Neuronal stem cell (in vitro differentiated cells): ENCODE results near the gene BUB1B.

Source experiments
- DNase-seq: peaks from one replicate; pipeline ENCODE4 v3.0.0-alpha.2; 2013; ENCODE audit warnings: low spot score
- H2AFZ ChIP-seq: one replicate; pipeline ENCODE4 v1.6.1; 2013; ENCODE audit warnings: mild to moderate bottlenecking, low read length, inconsistent platforms
- H2AK5ac ChIP-seq: 2 replicates; pipeline ENCODE4 v1.6.1; 2013; ENCODE audit warnings: low read depth, mild to moderate bottlenecking, inconsistent platforms, low read length, moderate library complexity, mixed read lengths
- H2BK120ac ChIP-seq: 2 replicates; pipeline ENCODE4 v1.6.1; 2013; ENCODE audit warnings: low read depth, mild to moderate bottlenecking, inconsistent platforms, low read length, moderate library complexity, mixed read lengths
- H2BK12ac ChIP-seq: one replicate; pipeline ENCODE4 v1.6.1; 2013; ENCODE audit warnings: low read length, inconsistent platforms
- H2BK15ac ChIP-seq: 2 replicates; pipeline ENCODE4 v1.6.1; 2013; ENCODE audit warnings: mild to moderate bottlenecking, low read length, inconsistent platforms, mixed read lengths
- H2BK5ac ChIP-seq: one replicate; pipeline ENCODE4 v1.6.1; 2013; ENCODE audit warnings: inconsistent platforms, mild to moderate bottlenecking, low read length, moderate library complexity
- H3K14ac ChIP-seq: one replicate; pipeline ENCODE4 v1.6.1; 2013; ENCODE audit warnings: low read length, inconsistent platforms
- H3K18ac ChIP-seq: 2 replicates; pipeline ENCODE4 v1.6.1; 2013; ENCODE audit warnings: low read length, inconsistent platforms
- H3K23ac ChIP-seq: 2 replicates; pipeline ENCODE4 v1.6.1; 2013; ENCODE audit warnings: low read depth, mild to moderate bottlenecking, mixed read lengths, low read length, inconsistent platforms; ENCODE audit not compliant: poor library complexity
- H3K27ac ChIP-seq: replicated peaks from 3 replicates; pipeline ENCODE4 v1.5.1; 2013; ENCODE audit warnings: low read length, inconsistent platforms
- H3K27me3 ChIP-seq, 3 experiments: 2 replicates each; pipeline ENCODE4 v1.6.1; 2013; ENCODE audit warnings: low read length in 3 of 3, mild to moderate bottlenecking in 2 of 3, inconsistent platforms in 1 of 3, low read depth in 1 of 3, mixed read lengths in 1 of 3, moderate library complexity in 1 of 3; ENCODE audit not compliant: control insufficient read depth in 3 of 3, insufficient read depth in 3 of 3
- H3K36me3 ChIP-seq, 2 donors: replicated peaks in 1 of 2; 2 replicates each; pipeline ENCODE4 v1.6.1; 2013; ENCODE audit warnings: low read length in 2 of 2; ENCODE audit not compliant: control insufficient read depth in 2 of 2, insufficient read depth in 2 of 2
- H3K4ac ChIP-seq: 2 replicates; pipeline ENCODE4 v1.6.1; 2013; ENCODE audit warnings: inconsistent platforms, mild to moderate bottlenecking, low read length, moderate library complexity
- H3K4me1 ChIP-seq, 2 donors: 1 replicate in 1 of 2; 2 replicates in 1 of 2; pipeline ENCODE4 v1.6.1; 2013; ENCODE audit warnings: low read length in 2 of 2, low read depth in 1 of 2; ENCODE audit not compliant: control insufficient read depth in 2 of 2, insufficient read depth in 1 of 2
- H3K4me2 ChIP-seq: one replicate; pipeline ENCODE4 v1.6.1; 2013; ENCODE audit warnings: mild to moderate bottlenecking, low read length, inconsistent platforms; ENCODE audit not compliant: insufficient read depth, poor library complexity, severe bottlenecking
- H3K4me3 ChIP-seq, 2 donors: 2 replicates each; pipeline ENCODE4 v1.5.1; 2013; ENCODE audit warnings: low read length in 2 of 2, mild to moderate bottlenecking in 2 of 2, inconsistent platforms in 1 of 2, moderate library complexity in 1 of 2
- H3K79me1 ChIP-seq: one replicate; pipeline ENCODE4 v1.6.1; 2013; ENCODE audit warnings: low read depth, mild to moderate bottlenecking, inconsistent platforms, low read length, moderate library complexity
- H3K9ac ChIP-seq: one replicate; pipeline ENCODE4 v1.6.1; 2013; ENCODE audit warnings: mild to moderate bottlenecking, low read depth, low read length, inconsistent platforms; ENCODE audit not compliant: poor library complexity
- H3K9me3 ChIP-seq, 2 donors: replicated peaks in 1 of 2; 2 replicates each; pipeline versions ENCODE3 to v1.6.1; 2013; ENCODE audit warnings: low read length in 2 of 2, mild to moderate bottlenecking in 2 of 2, inconsistent platforms in 1 of 2, low read depth in 1 of 2, mixed read lengths in 1 of 2, moderate library complexity in 1 of 2; ENCODE audit not compliant: control insufficient read depth in 2 of 2, insufficient read depth in 1 of 2
- H4K8ac ChIP-seq: one replicate; pipeline ENCODE4 v1.6.1; 2013; ENCODE audit warnings: low read depth, mild to moderate bottlenecking, inconsistent platforms, low read length, moderate library complexity
- H4K91ac ChIP-seq: one replicate; pipeline ENCODE4 v1.6.1; 2013; ENCODE audit warnings: low read length, low read depth, mild to moderate bottlenecking, inconsistent platforms; ENCODE audit not compliant: poor library complexity
- WGBS, 2 donors: extraction: QIAGEN DNeasy Blood & Tissue Kit; methylation state at CpG; one replicate each; pipeline ENCODE4 v1.1.7; 2013; ENCODE audit warnings: missing lambda C conversion rate in 2 of 2, mixed read lengths in 1 of 2; ENCODE audit not compliant: insufficient read length in 2 of 2, insufficient replicate concordance in 1 of 2; ENCODE audit errors: extremely low coverage in 2 of 2; 5-methylcytosine and 5-hydroxymethylcytosine counted together

Gene BUB1B

DNA sequence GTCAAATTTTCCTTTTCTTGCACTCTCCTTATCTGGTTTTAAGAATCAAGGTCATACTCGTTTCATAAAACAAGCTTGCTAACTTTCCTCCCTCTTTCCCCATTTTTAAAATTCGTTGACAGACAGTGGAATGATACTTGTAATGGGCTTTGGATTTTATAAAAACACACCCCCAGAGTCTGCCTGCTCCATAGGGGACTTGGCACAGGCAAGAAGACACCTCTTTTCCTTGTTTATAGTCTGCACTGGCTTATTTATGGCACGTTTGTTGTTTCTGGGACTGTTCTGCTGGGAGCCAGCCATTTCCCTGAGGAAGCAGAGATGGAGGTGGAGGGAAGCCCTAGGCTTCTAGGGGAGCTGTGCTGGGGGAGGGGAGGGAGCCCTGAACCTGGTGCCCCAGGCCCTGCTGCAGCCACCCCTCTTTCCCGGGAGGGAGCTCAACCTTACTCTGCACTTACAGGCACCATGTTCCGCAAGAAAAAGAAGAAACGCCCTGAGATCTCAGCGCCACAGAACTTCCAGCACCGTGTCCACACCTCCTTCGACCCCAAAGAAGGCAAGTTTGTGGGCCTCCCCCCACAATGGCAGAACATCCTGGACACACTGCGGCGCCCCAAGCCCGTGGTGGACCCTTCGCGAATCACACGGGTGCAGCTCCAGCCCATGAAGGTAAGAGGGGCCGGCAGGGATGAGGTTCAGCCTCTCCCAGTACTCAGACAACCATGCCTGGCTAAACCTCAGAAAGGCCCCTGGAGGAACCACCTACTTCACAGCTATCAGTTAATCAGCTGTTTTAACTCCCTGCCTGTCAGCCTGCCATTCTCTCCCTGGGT is 103.7 kb downstream of the BUB1B start:
- Histone ChIP-seq H2BK12ac (no peak overlapping the region), H2BK15ac (peak overlapping the region; percentile 59), H2AFZ (no peak overlapping the region), H3K27ac (no peak overlapping the region), H3K14ac (no peak overlapping the region), H3K4me1 (peaks cover 5 to 12% of the 10 kb centered on the region in 2 donors), H3K23ac (no peak overlapping the region), H3K4me2 (no peak overlapping the region), H2BK120ac (no peak overlapping the region), H2AK5ac (no peak overlapping the region), H3K18ac (no peak overlapping the region), H3K36me3 (no peaks in the 10 kb centered on the region), H2BK5ac (no peak overlapping the region), H3K4ac (no peak overlapping the region), H3K79me1 (no peaks in the 10 kb centered on the region), H3K4me3 (no peak overlapping the region), H3K27me3 (no peaks in the 10 kb centered on the region), H4K8ac (no peak overlapping the region), H3K9ac (no peak overlapping the region), H3K9me3 (no peaks in the 10 kb centered on the region), H4K91ac (no peak overlapping the region)
- no CpG with 5 or more reads among the region's 16 CpGs for WGBS, 2 donors
- DNase-seq = no peak

GRCh38 chr15:40265355-40265754 is 104.5 kb downstream of the BUB1B start:
- Histone ChIP-seq H3K4me1 (peaks cover 5 to 12% of the 10 kb centered on the region in 2 donors), H3K14ac (no peak overlapping the region), H3K23ac (no peak overlapping the region), H2BK15ac (no peak overlapping the region), H3K9me3 (peaks cover 0 to under 1% of the 10 kb centered on the region in 2 donors), H3K79me1 (no peaks in the 10 kb centered on the region), H3K27me3 (no peaks in the 10 kb centered on the region), H3K4me2 (no peak overlapping the region), H2AFZ (no peak overlapping the region), H2BK12ac (no peak overlapping the region), H3K27ac (no peak overlapping the region), H4K8ac (no peak overlapping the region), H3K9ac (no peak overlapping the region), H3K18ac (no peak overlapping the region), H2AK5ac (peak overlapping the region; percentile 64), H3K4me3 (no peak overlapping the region), H4K91ac (no peak overlapping the region), H3K4ac (no peak overlapping the region), H3K36me3 (no peaks in the 10 kb centered on the region), H2BK5ac (no peak overlapping the region), H2BK120ac (no peak overlapping the region)
- DNase-seq = no peak
- no CpG with 5 or more reads among the region's 10 CpGs for WGBS, 2 donors

- no peak overlapping the region for H3K14ac ChIP-seq
- H3K23ac ChIP-seq = peak overlapping the region; percentile 60
- no peak overlapping the region for H3K4me3 ChIP-seq
- H4K8ac ChIP-seq = no peak overlapping the region
- H3K27me3 ChIP-seq = no peaks in the 10 kb centered on the region
- H2BK12ac ChIP-seq = no peak overlapping the region
- H3K27ac ChIP-seq = no peak overlapping the region
- no peaks in the 10 kb centered on the region for H3K36me3 ChIP-seq
- H3K18ac ChIP-seq = peak overlapping the region; percentile 93
- peaks cover 0 to 1% of the 10 kb centered on the region in 2 donors for H3K9me3 ChIP-seq
- H2BK15ac ChIP-seq = peak overlapping the region; percentile 45
- no peak overlapping the region for H2AFZ ChIP-seq
- H4K91ac ChIP-seq = no peak overlapping the region
- no peak for DNase-seq
- H2AK5ac ChIP-seq = peak overlapping the region; percentile 64
- H3K4me1 ChIP-seq = peaks cover 5 to 12% of the 10 kb centered on the region in 2 donors
- H2BK120ac ChIP-seq = no peak overlapping the region
- no peak overlapping the region for H3K4me2 ChIP-seq
- H3K4ac ChIP-seq = peak overlapping the region; percentile 57
- H3K9ac ChIP-seq = peak overlapping the region; percentile 54
- H3K79me1 ChIP-seq = no peaks in the 10 kb centered on the region
- no CpG with 5 or more reads among the region's 20 CpGs for WGBS, 2 donors
- H2BK5ac ChIP-seq = no peak overlapping the region
Observed at GRCh38 chr15:40265875-40266274, 105.0 kb downstream of the BUB1B start.

- peak overlapping the region; percentile 81 for H2AFZ ChIP-seq
- no peak overlapping the region for H3K4me3 ChIP-seq
- peak overlapping the region; percentile 60 for H2BK5ac ChIP-seq
- no peak overlapping the region for H3K9ac ChIP-seq
- no peak for DNase-seq
- H3K27ac ChIP-seq = no peak overlapping the region
- WGBS, 2 donors = no CpG with 5 or more reads among the region's 7 CpGs
- H2BK15ac ChIP-seq = no peak overlapping the region
- H4K8ac ChIP-seq = no peak overlapping the region
- no peak overlapping the region for H2BK120ac ChIP-seq
- no peak overlapping the region for H3K4me2 ChIP-seq
- H3K4ac ChIP-seq = no peak overlapping the region
- H3K36me3 ChIP-seq = no peaks in the 10 kb centered on the region
- peak overlapping the region; percentile 8 for H3K18ac ChIP-seq
- no peaks in the 10 kb centered on the region for H3K27me3 ChIP-seq
- peaks cover 5 to 14% of the 10 kb centered on the region in 2 donors for H3K4me1 ChIP-seq
- peaks cover 0 to 1% of the 10 kb centered on the region in 2 donors for H3K9me3 ChIP-seq
- no peak overlapping the region for H2AK5ac ChIP-seq
- H2BK12ac ChIP-seq = no peak overlapping the region
- H3K23ac ChIP-seq = no peak overlapping the region
- no peak overlapping the region for H3K14ac ChIP-seq
- no peak overlapping the region for H4K91ac ChIP-seq
- no peaks in the 10 kb centered on the region for H3K79me1 ChIP-seq
Observed at GRCh38 chr15:40266828-40267304, 106.0 kb downstream of the BUB1B start.
